ENCODE measurements around the gene PHAX. TPM values are rescaled to one million over a fixed set of nuclear protein-coding genes. Genes with fewer than 3 reads are reported as not detected.

Gene PHAX
- total RNA-seq, 4 donors from 2014 or later = 37.8 to 49.0 (median 42.9) TPM

GRCh38 chr5:126583761-126584160 lies 17.0 kb upstream of the PHAX start:
- no peak for DNase-seq (ENCODE audit: extremely low spot score)
- no peak overlapping the region for H3K4me3 ChIP-seq
- intact Hi-C loops (cut with DNase I) = no loop called here
- H3K36me3 ChIP-seq = peaks cover 30 to 97% (median 64%) of the 10 kb centered on the region in 4 donors
- no peaks in the 10 kb centered on the region for H3K27me3 ChIP-seq
- no peaks in the 10 kb centered on the region for H3K4me1 ChIP-seq
- no peaks in the 10 kb centered on the region for H3K9me3 ChIP-seq
- no peak for TF ChIP-seq POLR2A (IDR thresholded peaks at IDR 0.05; ENCODE audit: low read depth)
- no peak for TF ChIP-seq POLR2AphosphoS5 (IDR thresholded peaks at IDR 0.05)
- no peak for TF ChIP-seq EP300 (IDR thresholded peaks at IDR 0.05)
- TF ChIP-seq CTCF (IDR thresholded peaks at IDR 0.05) = no peak
- no peak overlapping the region for H3K27ac ChIP-seq (replicated peaks in 1 of 4)
- 93% methylated on average over 3 of the region's 3 CpGs for WGBS

- Histone ChIP-seq H3K27me3 (no peaks in the 10 kb centered on the region), H3K27ac (replicated peaks in 1 of 4) (no peak overlapping the region), H3K9me3 (no peaks in the 10 kb centered on the region), H3K36me3 (peaks cover 21 to 93% (median 51%) of the 10 kb centered on the region in 4 donors), H3K4me3 (no peak overlapping the region), H3K4me1 (peaks cover 0 to 5% (median 1%) of the 10 kb centered on the region in 4 donors)
- DNase-seq (ENCODE audit: extremely low spot score) = no peak
- 79% methylated on average over 9 of the region's 9 CpGs for WGBS
- TF ChIP-seq CTCF (IDR thresholded peaks at IDR 0.05) (no peak), POLR2A (IDR thresholded peaks at IDR 0.05; ENCODE audit: low read depth) (no peak), POLR2AphosphoS5 (IDR thresholded peaks at IDR 0.05) (no peak), EP300 (IDR thresholded peaks at IDR 0.05) (no peak)
- intact Hi-C loops (cut with DNase I) = no loop called here
These were observed 13.0 kb upstream of the PHAX start for GRCh38 chr5:126587551-126588390.

GRCh38 chr5:126589536-126590297 lies 11.0 kb upstream of the PHAX start:
- Histone ChIP-seq H3K4me1 (peaks cover 9 to 25% (median 19%) of the 10 kb centered on the region in 4 donors), H3K4me3 (no peak overlapping the region), H3K27me3 (no peaks in the 10 kb centered on the region), H3K9me3 (no peaks in the 10 kb centered on the region), H3K36me3 (peaks cover 11 to 75% (median 33%) of the 10 kb centered on the region in 4 donors), H3K27ac (replicated peaks in 1 of 4) (no peak overlapping the region)
- DNase-seq (ENCODE audit: extremely low spot score) = no peak
- intact Hi-C loops (cut with DNase I) = loop anchor here (5.0 kb wide), 1 partner anchor 47 kb away; no protein-coding TSS in a partner anchor
- WGBS = 96% methylated on average over 23 of the region's 28 CpGs
- TF ChIP-seq POLR2AphosphoS5 (IDR thresholded peaks at IDR 0.05) = no peak
- no peak for TF ChIP-seq EP300 (IDR thresholded peaks at IDR 0.05)
- TF ChIP-seq CTCF (IDR thresholded peaks at IDR 0.05) = no peak
- no peak for TF ChIP-seq POLR2A (IDR thresholded peaks at IDR 0.05; ENCODE audit: low read depth)

- intact Hi-C loops (cut with DNase I) = loop anchor here (5.0 kb wide), 1 partner anchor 49 kb away; no protein-coding TSS in a partner anchor
- no peaks in the 10 kb centered on the region for H3K9me3 ChIP-seq
- peaks cover 0 to 58% (median 24%) of the 10 kb centered on the region in 4 donors for H3K36me3 ChIP-seq
- no peak overlapping the region for H3K27ac ChIP-seq (replicated peaks in 1 of 4)
- TF ChIP-seq CTCF (IDR thresholded peaks at IDR 0.05) = no peak
- no peak for TF ChIP-seq EP300 (IDR thresholded peaks at IDR 0.05)
- no peak for TF ChIP-seq POLR2AphosphoS5 (IDR thresholded peaks at IDR 0.05)
- TF ChIP-seq POLR2A (IDR thresholded peaks at IDR 0.05; ENCODE audit: low read depth) = no peak
- 100% methylated on average over 1 of the region's 1 CpG for WGBS
- H3K27me3 ChIP-seq = no peaks in the 10 kb centered on the region
- peaks cover 9 to 32% (median 20%) of the 10 kb centered on the region in 4 donors for H3K4me1 ChIP-seq
- H3K4me3 ChIP-seq = no peak overlapping the region
- DNase-seq (ENCODE audit: extremely low spot score) = no peak
These were observed 9.2 kb upstream of the PHAX start for GRCh38 chr5:126591549-126591948.
